ENCODE results near the gene MPP4.

MPP4 gene

GRCh38 chr2:201709747-201710146 lies 11.3 kb upstream of the MPP4 start:
- Histone ChIP-seq H3K27me3 (ENCODE audit: low read depth, low read length) (no peaks in the 10 kb centered on the region), H3K4me1 (ENCODE audit: low read length) (no peaks in the 10 kb centered on the region), H3K9me3 (ENCODE audit: insufficient read depth, low read length) (no peaks in the 10 kb centered on the region), H3K27ac (ENCODE audit: low read length) (no peak overlapping the region), H2AFZ (ENCODE audit: low read depth, low read length) (no peak overlapping the region), H3K9ac (ENCODE audit: low read length) (no peak overlapping the region), H3K36me3 (replicated peaks; ENCODE audit: low read depth, low read length) (peaks cover under 1% of the 10 kb centered on the region), H3K4me3 (ENCODE audit: low read length) (no peak overlapping the region), H3K79me2 (ENCODE audit: low read length) (no peaks in the 10 kb centered on the region), H4K20me1 (ENCODE audit: insufficient read depth, low read length) (no peaks in the 10 kb centered on the region), H3K4me2 (ENCODE audit: low read length) (no peak overlapping the region)
- TF ChIP-seq CTCF (IDR thresholded peaks at IDR 0.05; ENCODE audit: low read depth, low read length) (no peak), EZH2phosphoT487 (IDR thresholded peaks at IDR 0.05; ENCODE audit: low read depth) (no peak)

- no peak overlapping the region for H2AFZ ChIP-seq (ENCODE audit: low read depth, low read length)
- H3K27me3 ChIP-seq (ENCODE audit: low read depth, low read length) = no peaks in the 10 kb centered on the region
- no peaks in the 10 kb centered on the region for H4K20me1 ChIP-seq (ENCODE audit: insufficient read depth, low read length)
- no peaks in the 10 kb centered on the region for H3K9me3 ChIP-seq (ENCODE audit: insufficient read depth, low read length)
- H3K36me3 ChIP-seq (replicated peaks; ENCODE audit: low read depth, low read length) = peaks cover 5% of the 10 kb centered on the region
- no peak overlapping the region for H3K4me3 ChIP-seq (ENCODE audit: low read length)
- H3K4me2 ChIP-seq (ENCODE audit: low read length) = no peak overlapping the region
- H3K79me2 ChIP-seq (ENCODE audit: low read length) = no peaks in the 10 kb centered on the region
- no peak for TF ChIP-seq EZH2phosphoT487 (IDR thresholded peaks at IDR 0.05; ENCODE audit: low read depth)
- no peak for TF ChIP-seq CTCF (IDR thresholded peaks at IDR 0.05; ENCODE audit: low read depth, low read length)
- no peak overlapping the region for H3K27ac ChIP-seq (ENCODE audit: low read length)
- no peak overlapping the region for H3K9ac ChIP-seq (ENCODE audit: low read length)
- no peaks in the 10 kb centered on the region for H3K4me1 ChIP-seq (ENCODE audit: low read length)
Observed at GRCh38 chr2:201709049-201709448, 10.6 kb upstream of the MPP4 start.

- no peak for TF ChIP-seq EZH2phosphoT487 (IDR thresholded peaks at IDR 0.05; ENCODE audit: low read depth)
- TF ChIP-seq CTCF (IDR thresholded peaks at IDR 0.05; ENCODE audit: low read depth, low read length) = no peak
- peaks cover 7% of the 10 kb centered on the region for H3K36me3 ChIP-seq (replicated peaks; ENCODE audit: low read depth, low read length)
- no peak overlapping the region for H3K27ac ChIP-seq (ENCODE audit: low read length)
Observed at GRCh38 chr2:201707753-201708152, 9.3 kb upstream of the MPP4 start.

GRCh38 chr2:201707142-201707541 lies 8.7 kb upstream of the MPP4 start:
- H3K9ac ChIP-seq (ENCODE audit: low read length) = no peak overlapping the region

More at GRCh38 chr2:201707753-201708152, 9.3 kb upstream of the MPP4 start:
- no peak overlapping the region for H2AFZ ChIP-seq (ENCODE audit: low read depth, low read length)
- H3K4me2 ChIP-seq (ENCODE audit: low read length) = no peak overlapping the region
- no peaks in the 10 kb centered on the region for H3K79me2 ChIP-seq (ENCODE audit: low read length)
- no peaks in the 10 kb centered on the region for H4K20me1 ChIP-seq (ENCODE audit: insufficient read depth, low read length)
- no peak overlapping the region for H3K9ac ChIP-seq (ENCODE audit: low read length)
- H3K9me3 ChIP-seq (ENCODE audit: insufficient read depth, low read length) = no peaks in the 10 kb centered on the region
- no peaks in the 10 kb centered on the region for H3K27me3 ChIP-seq (ENCODE audit: low read depth, low read length)
- H3K4me1 ChIP-seq (ENCODE audit: low read length) = no peaks in the 10 kb centered on the region
- no peak overlapping the region for H3K4me3 ChIP-seq (ENCODE audit: low read length)

More at GRCh38 chr2:201707142-201707541, 8.7 kb upstream of the MPP4 start:
- H3K4me3 ChIP-seq (ENCODE audit: low read length) = no peak overlapping the region
- H2AFZ ChIP-seq (ENCODE audit: low read depth, low read length) = no peak overlapping the region
- H4K20me1 ChIP-seq (ENCODE audit: insufficient read depth, low read length) = no peaks in the 10 kb centered on the region
- TF ChIP-seq CTCF (IDR thresholded peaks at IDR 0.05; ENCODE audit: low read depth, low read length) (no peak), EZH2phosphoT487 (IDR thresholded peaks at IDR 0.05; ENCODE audit: low read depth) (no peak)
- no peaks in the 10 kb centered on the region for H3K79me2 ChIP-seq (ENCODE audit: low read length)
- peaks cover 7% of the 10 kb centered on the region for H3K36me3 ChIP-seq (replicated peaks; ENCODE audit: low read depth, low read length)
- H3K4me2 ChIP-seq (ENCODE audit: low read length) = no peak overlapping the region
- no peaks in the 10 kb centered on the region for H3K27me3 ChIP-seq (ENCODE audit: low read depth, low read length)
- no peaks in the 10 kb centered on the region for H3K4me1 ChIP-seq (ENCODE audit: low read length)
- H3K27ac ChIP-seq (ENCODE audit: low read length) = no peak overlapping the region
- no peaks in the 10 kb centered on the region for H3K9me3 ChIP-seq (ENCODE audit: insufficient read depth, low read length)
